GM19372 (cell line): Measurements from ENCODE around the gene MBD3L2.
"Not testable (repeated sequence)": the region's sequence is repeated elsewhere in the genome, so short reads cannot be mapped to it uniquely, and the experiment has no call there.

ENCODE experiments used
- ATAC-seq: cut with Tn5 transposase; IDR thresholded peaks from one replicate; pipeline ENCODE4 v1.9.1; 2021; ENCODE audit warnings: mild to moderate bottlenecking, low read depth, moderate library complexity; ENCODE audit not compliant: unreplicated experiment

MBD3L2 gene

DNA sequence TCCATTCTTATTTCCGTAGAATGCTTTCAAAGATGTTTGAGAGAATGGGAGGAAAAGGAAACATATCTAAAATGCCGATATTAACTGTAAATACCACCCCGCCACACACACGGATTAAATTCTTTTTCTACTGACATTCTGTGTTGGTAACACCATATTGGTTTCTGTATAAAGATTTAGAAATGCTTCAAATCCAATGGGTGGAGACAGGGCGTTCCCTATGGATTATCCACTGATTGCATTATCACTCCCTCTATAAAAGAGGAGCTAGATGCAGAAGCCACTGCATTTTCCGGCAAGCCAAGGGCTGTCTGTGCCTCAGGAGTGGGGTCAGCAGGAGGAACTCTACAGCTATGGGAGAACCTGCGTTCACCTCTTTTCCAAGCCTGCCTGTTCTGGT lies at the start of gene MBD3L2:
MBD3L2 (plus strand) TSS at position 301 of the 400 bp plus-strand sequence; CDS start at position 354, 53 bp downstream.
- not testable (repeated sequence) for ATAC-seq

DNA sequence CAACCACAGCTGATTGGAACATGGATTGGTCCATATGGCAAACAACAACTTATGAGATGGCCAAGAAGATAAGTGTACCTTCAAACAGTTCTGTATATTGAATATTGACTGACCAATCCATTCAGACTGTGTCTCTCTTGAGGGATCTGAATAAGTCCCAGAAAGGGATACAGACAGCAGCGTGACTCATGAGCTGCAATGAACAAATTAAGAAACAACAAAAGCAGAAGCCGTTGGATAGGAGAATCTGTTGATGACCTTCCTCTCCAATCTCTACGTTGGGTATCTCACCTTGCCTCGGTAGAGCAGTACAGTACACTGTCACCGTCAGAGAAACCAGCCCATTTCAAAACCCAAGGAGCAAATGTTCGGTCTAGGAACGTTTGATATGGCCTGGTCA lies 49.2 kb upstream of the MBD3L2 start:
- ATAC-seq: no peak

DNA sequence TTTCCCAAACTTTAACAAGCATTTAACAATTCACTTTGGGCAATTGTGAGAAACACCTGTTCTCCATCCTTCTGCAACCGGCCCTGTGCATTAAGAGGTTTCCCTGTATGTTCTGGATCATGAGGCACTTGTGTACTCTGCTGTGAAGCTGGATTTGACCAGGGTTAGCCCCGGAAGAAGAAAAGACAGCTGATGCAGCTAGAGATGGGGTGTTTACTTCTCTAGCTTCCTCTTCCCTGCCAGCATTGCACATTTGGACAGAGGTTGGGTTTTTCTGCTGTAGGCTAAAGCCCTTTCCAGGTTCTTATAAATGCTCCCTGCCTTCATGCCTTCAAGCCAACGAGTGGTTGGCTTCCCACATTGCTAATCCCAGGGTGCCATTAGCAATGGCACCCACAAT lies 48.8 kb upstream of the MBD3L2 start:
- no peak for ATAC-seq

DNA sequence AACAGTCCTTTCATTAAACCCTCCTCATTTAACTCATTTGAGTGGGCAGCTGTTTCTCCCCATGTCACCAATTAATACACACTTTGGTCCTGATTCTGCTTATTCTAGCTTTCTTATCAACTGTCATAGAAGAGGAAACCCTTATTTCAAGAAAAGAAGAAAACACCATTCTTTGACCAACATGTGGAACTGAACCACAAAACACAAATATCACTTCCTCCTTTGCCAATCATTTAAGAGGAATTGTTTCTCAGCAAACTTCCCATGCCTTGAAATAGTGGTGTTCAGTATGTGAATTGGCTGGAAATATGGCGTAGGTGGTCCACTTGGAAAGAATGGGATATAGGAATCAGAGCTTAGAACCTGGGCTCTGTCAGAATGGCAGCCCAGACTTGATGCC lies 48.3 kb upstream of the MBD3L2 start:
- ATAC-seq: no peak

DNA sequence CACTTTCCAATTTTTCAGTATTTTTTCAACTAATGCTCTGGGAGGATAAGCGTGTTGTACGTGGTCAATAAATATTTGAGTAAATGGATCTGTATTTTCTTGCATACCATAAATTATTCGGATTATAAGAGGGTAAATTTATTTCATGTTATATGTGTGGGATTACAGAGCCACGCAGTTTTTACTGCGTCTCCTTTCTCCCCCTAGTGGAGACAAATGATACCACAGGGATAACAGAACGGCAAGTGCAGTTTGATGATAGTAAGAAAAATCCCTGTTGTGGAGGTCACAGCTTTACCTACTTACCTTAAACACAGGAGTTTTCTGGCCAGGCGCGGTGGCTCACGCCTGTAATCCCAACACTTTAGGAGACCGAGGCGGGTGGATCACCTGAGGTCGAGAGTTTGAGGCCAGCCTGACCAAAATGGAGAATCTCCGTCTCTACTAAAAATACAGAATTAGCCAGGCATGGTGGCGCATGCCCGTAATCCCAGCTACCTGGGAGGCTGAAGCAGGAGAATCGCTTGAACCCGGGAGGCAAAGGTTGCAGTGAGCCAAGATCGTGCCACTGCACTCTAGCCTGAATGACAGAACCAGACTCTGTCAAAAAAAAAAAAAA lies 44.7 kb upstream of the MBD3L2 start:
- ATAC-seq: no peak

DNA sequence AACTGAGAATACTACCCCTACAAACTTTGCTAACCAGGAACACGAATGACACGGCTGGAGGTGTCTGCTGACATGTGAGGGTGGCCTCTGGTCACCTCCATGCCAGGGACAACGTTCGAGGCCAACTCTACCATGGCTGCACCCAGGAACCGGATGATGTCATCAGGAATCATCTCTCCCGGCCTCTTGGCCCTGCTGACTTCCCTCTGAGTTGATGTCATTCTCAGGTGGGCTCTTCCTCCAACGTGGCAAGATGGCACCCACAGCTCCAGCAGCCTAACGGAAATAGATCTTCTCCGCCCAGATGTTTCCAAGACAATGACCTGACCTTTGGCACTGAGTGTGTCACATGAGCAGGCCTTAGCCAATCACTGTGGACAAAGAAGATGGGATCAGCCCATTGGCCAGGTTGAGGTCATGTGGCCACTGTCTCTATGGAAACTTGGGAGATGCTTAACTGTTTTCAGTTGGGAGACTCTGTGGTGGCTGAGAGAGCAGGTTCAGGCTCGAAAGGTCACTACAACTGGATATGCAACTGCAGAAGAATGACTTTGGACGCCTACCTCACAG lies 42.9 kb upstream of the MBD3L2 start:
- ATAC-seq: no peak

DNA sequence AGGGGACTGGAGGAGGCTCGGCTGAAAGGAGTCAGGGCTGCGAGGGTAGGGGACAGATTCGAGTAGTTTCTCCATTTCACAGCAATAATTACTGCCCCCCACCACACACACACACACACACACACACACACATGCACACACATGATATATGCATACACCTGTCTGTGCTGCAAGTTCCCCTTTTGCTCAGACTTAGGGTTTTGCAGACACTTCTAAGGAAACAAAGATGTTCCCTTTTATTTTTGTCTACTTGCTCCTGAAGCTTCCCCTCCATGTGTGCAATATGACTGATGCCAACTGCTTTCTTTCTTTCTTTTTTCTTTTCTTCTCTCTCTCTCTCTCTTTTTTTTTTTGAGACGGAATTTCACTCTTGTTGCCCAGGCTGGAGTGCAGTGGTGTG lies 41.3 kb upstream of the MBD3L2 start:
- ATAC-seq: no peak

DNA sequence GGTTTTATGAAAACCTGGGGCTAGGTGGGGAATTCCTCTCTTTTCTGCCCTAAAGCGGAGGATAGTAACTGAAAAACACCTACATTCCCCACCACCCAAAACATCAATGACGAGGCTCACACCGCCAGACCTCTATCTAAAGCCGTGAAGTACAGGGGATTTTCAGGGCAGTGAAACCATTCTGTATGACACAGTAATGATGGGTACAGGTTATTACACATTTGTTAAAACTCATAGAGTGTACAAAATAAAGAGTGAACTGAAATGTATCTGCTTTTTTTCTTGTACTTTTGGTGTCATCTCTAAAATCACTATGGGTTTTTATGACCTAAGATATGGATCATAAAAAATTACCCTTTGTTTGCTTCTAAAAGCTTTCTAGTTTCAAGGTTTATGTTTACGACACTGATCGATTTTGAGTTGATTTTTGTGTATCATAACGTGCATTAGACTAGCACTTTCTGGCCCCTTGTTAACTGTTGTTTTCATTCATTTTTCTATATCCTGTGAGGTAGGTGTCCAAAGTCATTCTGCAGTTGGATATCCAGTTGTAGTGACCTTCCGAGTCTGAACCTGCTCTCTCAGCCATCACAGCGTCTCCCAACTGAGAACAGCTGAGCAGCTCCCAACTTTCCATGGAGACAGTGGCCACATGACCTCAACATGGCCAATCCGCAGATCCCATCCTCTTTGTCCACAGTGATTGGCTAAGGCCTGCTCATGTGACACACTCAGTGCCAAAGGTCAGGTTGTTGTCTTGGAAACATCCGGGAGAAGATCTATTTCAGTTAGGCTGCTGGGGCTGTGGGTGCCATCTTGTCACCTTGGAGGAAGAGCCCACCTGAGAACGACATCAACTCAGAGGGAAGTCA lies 38.2 kb upstream of the MBD3L2 start:
- ATAC-seq: no peak

DNA sequence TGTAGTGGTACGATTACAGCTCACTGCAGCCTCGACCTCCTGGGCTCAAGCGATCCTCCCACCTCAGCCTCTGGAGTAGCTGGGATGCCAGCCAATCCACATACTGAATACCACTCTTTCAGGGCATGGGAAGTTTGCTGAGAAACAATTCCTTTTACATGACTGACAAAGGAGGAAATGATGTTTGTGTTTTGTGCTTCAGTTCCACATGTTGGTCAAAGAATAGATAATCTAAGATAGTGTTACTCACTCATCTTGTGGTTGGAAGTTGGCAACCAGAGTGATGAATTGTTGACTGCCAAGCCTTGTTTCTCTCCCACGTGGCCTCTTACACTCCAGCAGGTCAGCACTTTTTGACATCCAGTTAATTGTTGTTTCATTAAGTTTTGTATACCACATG lies 35.4 kb upstream of the MBD3L2 start:
- ATAC-seq: no peak

DNA sequence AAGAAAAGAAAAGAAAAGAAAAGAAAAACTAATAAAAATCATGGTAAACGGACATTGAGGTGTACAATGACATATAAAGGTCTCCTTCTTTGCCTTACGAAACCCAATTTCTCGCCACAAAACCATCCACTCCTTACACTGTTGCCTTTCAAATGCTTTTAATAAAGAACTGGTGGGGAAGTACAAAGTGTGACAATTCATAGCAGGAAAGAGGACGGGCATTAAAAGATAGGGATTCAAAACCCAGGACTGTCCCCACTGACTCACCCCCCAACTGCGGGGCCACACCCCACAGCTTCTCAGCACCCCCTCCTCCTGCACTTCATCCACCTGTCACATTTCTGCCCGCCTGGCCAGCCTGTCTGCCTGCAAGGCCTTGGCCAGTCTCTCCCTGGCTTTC lies 30.3 kb upstream of the MBD3L2 start:
- no peak for ATAC-seq

DNA sequence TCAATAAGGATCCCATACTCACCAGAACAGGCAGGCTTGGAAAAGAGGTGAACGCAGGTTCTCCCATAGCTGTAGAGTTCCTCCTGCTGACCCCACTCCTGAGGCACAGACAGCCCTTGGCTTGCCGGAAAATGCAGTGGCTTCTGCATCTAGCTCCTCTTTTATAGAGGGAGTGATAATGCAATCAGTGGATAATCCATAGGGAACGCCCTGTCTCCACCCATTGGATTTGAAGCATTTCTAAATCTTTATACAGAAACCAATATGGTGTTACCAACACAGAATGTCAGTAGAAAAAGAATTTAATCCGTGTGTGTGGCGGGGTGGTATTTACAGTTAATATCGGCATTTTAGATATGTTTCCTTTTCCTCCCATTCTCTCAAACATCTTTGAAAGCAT lies 27.8 kb upstream of the MBD3L2 start, which contains the start of gene MBD3L2B:
MBD3L2B (minus strand) TSS at position 101 of the 400 bp plus-strand sequence; CDS start at position 67, 34 bp downstream.
- ATAC-seq: not testable (repeated sequence)

DNA sequence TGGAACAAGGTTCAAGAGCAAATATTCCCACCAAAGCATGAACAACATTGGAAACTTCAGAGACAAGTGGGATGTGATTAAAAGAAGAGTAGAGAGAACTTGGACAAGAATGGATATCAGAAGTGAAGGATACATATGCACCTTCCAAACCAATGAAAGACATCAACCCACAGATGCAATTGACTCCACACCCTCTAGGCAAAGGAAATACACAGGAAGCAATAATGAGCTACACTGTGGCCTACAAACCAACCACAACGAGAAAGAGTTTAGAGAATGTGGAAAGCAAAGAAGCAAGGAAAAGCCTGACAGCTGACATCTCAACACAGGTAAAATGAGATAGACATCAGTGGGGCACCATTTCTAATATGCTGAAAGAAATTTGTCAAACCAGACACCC lies 20.3 kb upstream of the MBD3L2 start:
- ATAC-seq: not testable (repeated sequence)

DNA sequence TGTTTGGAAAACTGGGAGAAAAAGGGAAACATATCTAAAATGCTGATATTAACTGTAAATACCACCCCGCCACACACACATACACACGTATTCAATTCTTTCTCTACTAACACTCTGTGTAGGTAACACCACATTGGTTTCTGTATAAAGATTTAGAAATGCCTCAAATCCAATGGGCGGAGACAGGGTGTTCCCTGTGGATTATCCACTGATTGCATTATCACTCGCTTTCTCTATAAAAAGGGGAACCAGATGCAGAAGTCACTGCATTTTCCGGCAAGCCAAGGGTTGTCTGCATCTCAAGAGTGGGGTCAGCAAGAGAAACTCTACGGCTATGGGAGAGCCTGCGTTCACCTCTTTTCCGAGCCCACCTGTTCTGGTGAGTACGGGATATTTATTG lies 18.8 kb upstream of the MBD3L2 start, which contains the start of gene MBD3L5:
MBD3L5 (plus strand) TSS at position 301 of the 400 bp plus-strand sequence; CDS start at position 335, 34 bp downstream.
- not testable (repeated sequence) for ATAC-seq

DNA sequence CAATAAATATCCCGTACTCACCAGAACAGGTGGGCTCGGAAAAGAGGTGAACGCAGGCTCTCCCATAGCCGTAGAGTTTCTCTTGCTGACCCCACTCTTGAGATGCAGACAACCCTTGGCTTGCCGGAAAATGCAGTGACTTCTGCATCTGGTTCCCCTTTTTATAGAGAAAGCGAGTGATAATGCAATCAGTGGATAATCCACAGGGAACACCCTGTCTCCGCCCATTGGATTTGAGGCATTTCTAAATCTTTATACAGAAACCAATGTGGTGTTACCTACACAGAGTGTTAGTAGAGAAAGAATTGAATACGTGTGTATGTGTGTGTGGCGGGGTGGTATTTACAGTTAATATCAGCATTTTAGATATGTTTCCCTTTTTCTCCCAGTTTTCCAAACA lies 9.0 kb upstream of the MBD3L2 start, which contains the start of gene MBD3L4:
MBD3L4 (minus strand) TSS at position 101 of the 400 bp plus-strand sequence; CDS start at position 66, 35 bp downstream.
- not testable (repeated sequence) for ATAC-seq

DNA sequence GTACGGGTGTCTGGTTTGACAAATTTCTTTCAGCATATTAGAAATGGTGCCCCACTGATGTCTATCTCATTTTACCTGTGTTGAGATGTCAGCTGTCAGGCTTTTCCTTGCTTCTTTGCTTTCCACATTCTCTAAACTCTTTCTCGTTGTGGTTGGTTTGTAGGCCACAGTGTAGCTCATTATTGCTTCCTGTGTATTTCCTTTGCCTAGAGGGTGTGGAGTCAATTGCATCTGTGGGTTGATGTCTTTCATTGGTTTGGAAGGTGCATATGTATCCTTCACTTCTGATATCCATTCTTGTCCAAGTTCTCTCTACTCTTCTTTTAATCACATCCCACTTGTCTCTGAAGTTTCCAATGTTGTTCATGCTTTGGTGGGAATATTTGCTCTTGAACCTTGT lies 7.6 kb upstream of the MBD3L2 start:
- ATAC-seq: not testable (repeated sequence)

DNA sequence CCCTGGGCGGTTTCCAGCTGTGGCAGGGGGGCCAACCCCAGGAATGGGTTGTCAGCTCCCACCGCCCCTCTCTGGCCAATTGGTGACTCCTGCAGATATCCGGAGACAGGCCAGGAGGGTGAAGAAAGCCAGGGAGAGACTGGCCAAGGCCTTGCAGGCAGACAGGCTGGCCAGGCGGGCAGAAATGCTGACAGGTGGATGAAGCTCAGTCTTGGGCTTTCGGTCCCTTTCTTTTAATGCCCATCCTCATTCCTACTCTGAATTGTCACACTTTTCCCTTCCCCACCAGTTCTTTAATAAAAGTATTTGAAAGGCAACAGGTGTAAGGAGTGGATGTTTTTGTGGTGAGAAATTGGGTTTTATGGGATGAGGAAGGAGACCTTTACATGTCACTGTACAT lies 2.3 kb downstream of the MBD3L2 start:
- ATAC-seq: not testable (repeated sequence)

DNA sequence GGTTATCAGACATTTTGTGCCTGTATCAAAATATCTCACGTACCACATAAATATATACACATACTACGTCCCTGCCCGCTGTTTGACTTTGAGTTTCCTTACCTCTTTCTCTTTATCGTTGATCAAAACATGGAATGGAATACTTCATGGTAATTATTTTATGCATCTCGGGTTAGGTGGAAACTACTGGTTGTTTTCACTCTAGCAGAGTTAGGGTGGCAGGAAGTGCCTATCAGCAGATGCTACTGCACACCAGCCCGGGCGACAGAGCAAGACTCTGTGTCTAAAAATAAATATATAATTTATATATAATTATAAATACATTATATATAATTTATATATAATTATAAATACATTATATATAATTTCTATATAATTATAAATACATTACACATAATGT lies 3.8 kb downstream of the MBD3L2 start:
- ATAC-seq: not testable (repeated sequence)

DNA sequence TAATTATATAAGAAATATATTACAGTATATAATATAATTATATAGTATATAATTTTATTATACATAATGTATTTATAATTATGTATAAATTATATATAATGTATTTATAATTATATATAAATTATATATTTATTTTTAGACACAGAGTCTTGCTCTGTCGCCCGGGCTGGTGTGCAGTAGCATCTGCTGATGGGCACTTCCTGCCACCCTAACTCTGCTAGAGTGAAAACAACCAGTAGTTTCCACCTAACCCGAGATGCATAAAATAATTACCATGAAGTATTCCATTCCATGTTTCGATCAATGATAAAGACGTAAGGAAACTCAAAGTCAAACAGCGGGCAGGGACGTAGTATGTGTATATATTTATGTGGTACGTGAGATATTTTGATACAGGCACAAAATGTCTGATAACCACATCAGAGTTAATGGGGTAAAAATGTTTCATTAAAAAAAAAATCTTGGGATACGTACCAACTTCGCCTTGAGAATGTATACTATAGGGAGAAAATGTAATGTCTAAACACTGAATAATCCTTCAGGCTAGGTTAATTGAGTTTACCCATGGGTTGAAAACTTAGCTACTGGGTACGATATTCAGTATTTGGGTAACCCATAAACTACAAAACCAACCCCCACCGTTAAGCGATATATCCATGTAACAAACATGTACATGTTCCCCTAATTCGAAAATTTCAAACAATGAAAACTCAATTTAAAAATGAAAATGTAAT lies 5.7 kb downstream of the MBD3L2 start:
- not testable (repeated sequence) for ATAC-seq

DNA sequence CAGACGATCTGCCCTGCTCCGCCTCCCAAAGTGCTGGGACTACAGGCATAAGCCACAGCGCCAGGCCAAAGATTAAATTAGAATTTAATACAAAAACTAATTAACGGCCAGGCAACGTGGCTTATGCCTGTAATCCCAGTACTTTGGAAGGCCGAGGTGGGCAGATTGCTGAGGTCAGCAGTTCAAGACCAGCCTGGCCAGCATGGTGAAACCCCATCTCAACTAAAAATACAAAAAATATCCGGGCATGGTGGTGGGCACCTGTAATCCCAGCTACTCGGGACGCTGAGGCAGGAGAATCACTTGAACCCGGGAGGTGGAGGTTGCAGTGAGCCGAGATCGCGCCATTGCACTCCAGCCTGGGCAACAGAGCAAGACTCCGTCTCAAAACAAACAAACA lies 6.6 kb downstream of the MBD3L2 start:
- not testable (repeated sequence) for ATAC-seq

DNA sequence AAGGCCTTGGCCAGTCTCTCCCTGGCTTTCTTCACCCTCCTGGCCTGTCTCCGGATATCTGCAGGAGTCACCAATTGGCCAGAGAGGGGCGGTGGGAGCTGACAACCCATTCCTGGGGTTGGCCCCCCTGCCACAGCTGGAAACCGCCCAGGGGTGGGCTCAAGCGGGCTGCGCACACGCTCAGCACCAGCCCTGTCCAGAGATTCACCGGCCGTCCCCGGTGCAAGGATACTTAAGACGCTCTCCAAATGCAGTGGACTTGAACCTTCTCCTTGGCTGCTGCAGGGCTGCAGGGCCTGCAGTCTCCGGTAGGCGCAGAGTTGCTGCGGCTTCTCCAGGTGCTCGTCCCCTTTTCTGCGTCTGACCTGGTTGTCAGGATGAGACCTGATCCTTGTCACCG lies 7.2 kb downstream of the MBD3L2 start:
- ATAC-seq: not testable (repeated sequence)
